Measurements from ENCODE around the gene SLC46A3.

DNA sequence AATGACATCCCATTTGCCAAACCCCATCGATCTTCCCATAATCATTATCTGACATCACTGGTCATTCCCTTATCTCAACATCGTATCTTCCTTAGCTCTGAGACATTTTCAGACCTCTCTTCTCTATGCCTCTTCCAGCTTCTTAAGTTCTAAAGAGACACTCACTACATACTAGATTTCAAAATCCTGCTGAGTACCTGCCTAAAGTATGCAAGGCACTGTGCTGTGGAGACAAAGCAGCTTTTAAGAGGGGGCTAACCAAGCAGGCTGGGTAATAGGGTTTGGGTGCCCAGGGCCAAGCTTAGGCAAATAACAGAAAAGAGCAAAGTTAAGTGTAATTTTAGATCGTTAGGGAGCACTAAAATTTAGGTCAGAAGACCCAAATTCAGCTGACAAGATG, 63.2 kb downstream of the SLC46A3 start:
- no peak for TF ChIP-seq CTCF (IDR thresholded peaks at IDR 0.05)
- no peak for TF ChIP-seq EP300 (IDR thresholded peaks at IDR 0.05)
